DOHH2 (cell line): ENCODE measurements around the gene TLE5.

Experiments used
- H3F3A ChIP-seq: fragments of 200-600 bp; sonication (generic), shearing (Covaris generic); 2 replicates; pipeline ENCODE4 v1.6.0; 2016; ENCODE audit warnings: antibody characterized with exemption, mild to moderate bottlenecking; ENCODE audit not compliant: control insufficient read depth, insufficient read depth
- H3K27ac ChIP-seq: fragments of 200-600 bp; sonication (generic); 2 replicates; pipeline ENCODE4 v1.5.1; 2014; ENCODE audit warnings: low read depth, mild to moderate bottlenecking, low read length, moderate library complexity
- H3K27me3 ChIP-seq: fragments of 200-600 bp; sonication (generic); 2 replicates; pipeline ENCODE4 v1.6.1; 2014; ENCODE audit warnings: mild to moderate bottlenecking, low read length, mixed read lengths; ENCODE audit not compliant: control insufficient read depth
- H3K36me3 ChIP-seq: fragments of 200-600 bp; sonication (generic); 2 replicates; pipeline ENCODE4 v1.6.1; 2014; ENCODE audit warnings: mild to moderate bottlenecking, low read length, moderate library complexity, mixed read lengths; ENCODE audit not compliant: control insufficient read depth
- H3K4me1 ChIP-seq: fragments of 200-600 bp; sonication (generic); 2 replicates; pipeline ENCODE4 v1.6.1; 2014; ENCODE audit warnings: mild to moderate bottlenecking, low read length, mixed read lengths; ENCODE audit not compliant: control insufficient read depth
- H3K4me2 ChIP-seq: fragments of 200-600 bp; sonication (generic); 2 replicates; pipeline ENCODE4 v1.6.0; 2014; ENCODE audit warnings: mild to moderate bottlenecking, low read length, moderate library complexity
- H3K4me3 ChIP-seq: fragments of 200-600 bp; sonication (generic); 2 replicates; pipeline ENCODE4 v1.5.1; 2014; ENCODE audit warnings: mild to moderate bottlenecking, low read length, mixed read lengths
- H3K79me2 ChIP-seq: fragments of 200-600 bp; sonication (generic); 2 replicates; pipeline ENCODE4 v1.6.1; 2014; ENCODE audit warnings: mild to moderate bottlenecking, low read length, mixed read lengths; ENCODE audit not compliant: control insufficient read depth
- H3K9me2 ChIP-seq: fragments of 200-600 bp; sonication (generic); replicated peaks from 2 replicates; pipeline ENCODE4 v1.6.1; 2014; ENCODE audit warnings: mild to moderate bottlenecking, low read length, mixed read lengths; ENCODE audit not compliant: control insufficient read depth
- H3K9me3 ChIP-seq: fragments of 200-600 bp; sonication (generic); 2 replicates; pipeline ENCODE4 v1.6.1; 2014; ENCODE audit warnings: antibody characterized with exemption, low read length, mixed read lengths; ENCODE audit not compliant: control insufficient read depth, insufficient read depth
- H4K20me1 ChIP-seq: fragments of 200-600 bp; sonication (generic); 2 replicates; pipeline ENCODE4 v1.6.0; 2014; ENCODE audit warnings: low read depth, mild to moderate bottlenecking, antibody characterized with exemption, low read length, moderate library complexity; ENCODE audit not compliant: control insufficient read depth, insufficient read depth
- CTCF ChIP-seq: fragments of 200-600 bp; sonication (generic); IDR thresholded peaks from one replicate; pipeline ENCODE4 v1.5.1; 2014; ENCODE audit warnings: antibody characterized with exemption, mild to moderate bottlenecking, low read depth, low read length; ENCODE audit not compliant: poor library complexity, severe bottlenecking
- EZH2phosphoT487 ChIP-seq: fragments of 200-600 bp; sonication (generic); IDR thresholded peaks from 2 replicates; pipeline ENCODE4 v1.6.1; 2017; ENCODE audit warnings: borderline replicate concordance, mild to moderate bottlenecking, antibody characterized with exemption, low read length, moderate library complexity, mixed read lengths

TLE5 gene

GRCh38 chr19:3010871-3011270 is 51.4 kb downstream of the TLE5 start:
- Histone ChIP-seq H3F3A (no peaks in the 10 kb centered on the region), H4K20me1 (no peaks in the 10 kb centered on the region), H3K27ac (no peak overlapping the region), H3K4me1 (no peaks in the 10 kb centered on the region), H3K36me3 (no peaks in the 10 kb centered on the region), H3K79me2 (no peaks in the 10 kb centered on the region), H3K27me3 (no peaks in the 10 kb centered on the region), H3K9me3 (no peaks in the 10 kb centered on the region), H3K4me3 (no peak overlapping the region), H3K9me2 (no peaks in the 10 kb centered on the region), H3K4me2 (no peak overlapping the region)
- TF ChIP-seq CTCF (no peak), EZH2phosphoT487 (no peak)

DNA sequence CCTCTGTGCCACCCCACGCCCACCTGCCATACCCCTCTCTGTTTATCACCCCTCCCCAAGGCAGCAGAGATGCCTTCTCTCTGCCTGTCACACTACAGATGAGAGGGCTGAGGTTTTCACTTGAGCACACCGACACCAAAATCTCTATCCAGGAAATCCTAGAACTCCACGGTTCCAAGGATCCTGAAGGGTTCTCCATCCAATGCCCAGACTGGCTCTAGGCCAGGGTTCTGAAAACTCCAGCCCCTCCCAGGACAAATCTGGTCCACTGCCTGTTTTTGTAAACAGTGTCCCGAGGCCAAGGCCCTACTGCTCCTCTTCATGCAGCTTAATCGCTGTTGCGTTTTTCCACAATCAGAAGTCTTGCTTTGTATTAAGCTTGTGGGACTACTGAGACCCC is 53.3 kb downstream of the TLE5 start:
- no peaks in the 10 kb centered on the region for H3K9me2 ChIP-seq
- H3K27me3 ChIP-seq: no peaks in the 10 kb centered on the region
- TF ChIP-seq EZH2phosphoT487 (no peak), CTCF (no peak)
- H3K4me1 ChIP-seq: no peaks in the 10 kb centered on the region
- H3K4me2 ChIP-seq: no peak overlapping the region
- no peaks in the 10 kb centered on the region for H4K20me1 ChIP-seq
- H3K27ac ChIP-seq: no peak overlapping the region
- H3K79me2 ChIP-seq: no peaks in the 10 kb centered on the region
- no peaks in the 10 kb centered on the region for H3K9me3 ChIP-seq
- no peaks in the 10 kb centered on the region for H3F3A ChIP-seq
- H3K4me3 ChIP-seq: no peak overlapping the region
- H3K36me3 ChIP-seq: no peaks in the 10 kb centered on the region

DNA sequence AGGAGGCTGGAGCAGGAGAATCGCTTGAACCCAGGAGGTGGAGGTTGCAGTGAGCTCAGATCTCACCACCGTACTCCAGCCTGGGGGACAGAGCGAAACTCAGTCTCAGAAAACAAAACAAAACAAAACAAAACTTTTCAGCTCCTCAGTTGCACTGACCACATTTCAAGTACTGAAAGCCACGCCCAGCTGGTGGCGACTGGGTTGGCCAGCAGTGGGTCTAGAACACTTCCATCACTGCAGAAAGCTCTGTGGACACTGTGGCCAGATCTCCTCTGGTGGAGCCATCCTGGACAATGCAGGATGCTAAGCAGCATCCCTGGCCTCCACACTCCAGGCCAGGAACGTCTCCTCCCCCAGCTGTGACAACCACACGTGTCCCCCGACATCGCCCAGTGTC is 54.3 kb downstream of the TLE5 start:
- Histone ChIP-seq H3K4me3 (no peak overlapping the region), H3K27me3 (no peaks in the 10 kb centered on the region), H3F3A (no peaks in the 10 kb centered on the region), H4K20me1 (no peaks in the 10 kb centered on the region), H3K79me2 (no peaks in the 10 kb centered on the region), H3K36me3 (no peaks in the 10 kb centered on the region), H3K4me2 (no peak overlapping the region), H3K9me3 (no peaks in the 10 kb centered on the region), H3K4me1 (no peaks in the 10 kb centered on the region), H3K9me2 (no peaks in the 10 kb centered on the region), H3K27ac (no peak overlapping the region)
- TF ChIP-seq EZH2phosphoT487: no peak
- TF ChIP-seq CTCF: no peak
